Right lobe of liver (tissue), 4 donors: Measurements from ENCODE around the gene RNASEH2B.

Source experiments
- POLR2A ChIP-seq: fragments of 450-650 bp; IDR thresholded peaks from one replicate; pipeline ENCODE4 v1.6.1; 2017; ENCODE audit warnings: antibody characterized with exemption, mild to moderate bottlenecking
- TF ChIP-seq, protein P1 (sequence below), 4 donors: fragments of 200-600 bp in 3 of 4; fragments of 450-650 bp in 1 of 4; IDR thresholded peaks; one replicate each; pipeline versions ENCODE4 v1.5.1 to v1.8.0; 2016 to 2022; ENCODE audit warnings: antibody characterized with exemption in 4 of 4, mild to moderate bottlenecking in 2 of 4
- donor health status: DM: no; HTN: no; CAD: no.
- donor health status: DM: no; HTN: no; CAD: no.
- donor health status: DM: no; HTN: yes; CAD: no.

DNA sequence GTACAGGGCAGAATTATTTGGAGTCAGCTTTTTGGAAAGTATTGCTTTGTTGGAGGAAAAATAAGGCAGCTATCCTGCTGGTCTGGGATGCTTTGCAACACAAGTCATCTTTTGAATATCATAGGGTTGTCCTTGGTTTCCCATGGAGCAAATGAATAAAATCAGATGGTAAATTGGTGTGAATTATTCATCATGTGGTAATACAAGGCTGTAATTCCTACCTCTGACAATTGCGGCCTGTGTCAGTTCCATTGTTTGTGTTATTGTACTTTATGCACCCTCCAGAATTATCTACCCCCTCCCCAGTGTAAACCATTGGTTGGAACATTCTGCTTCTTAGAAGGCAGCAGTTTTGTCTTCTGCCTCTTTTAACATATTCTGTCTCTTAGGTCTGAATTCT lies 46.2 kb downstream of the RNASEH2B start:
- TF ChIP-seq, protein P1, sequence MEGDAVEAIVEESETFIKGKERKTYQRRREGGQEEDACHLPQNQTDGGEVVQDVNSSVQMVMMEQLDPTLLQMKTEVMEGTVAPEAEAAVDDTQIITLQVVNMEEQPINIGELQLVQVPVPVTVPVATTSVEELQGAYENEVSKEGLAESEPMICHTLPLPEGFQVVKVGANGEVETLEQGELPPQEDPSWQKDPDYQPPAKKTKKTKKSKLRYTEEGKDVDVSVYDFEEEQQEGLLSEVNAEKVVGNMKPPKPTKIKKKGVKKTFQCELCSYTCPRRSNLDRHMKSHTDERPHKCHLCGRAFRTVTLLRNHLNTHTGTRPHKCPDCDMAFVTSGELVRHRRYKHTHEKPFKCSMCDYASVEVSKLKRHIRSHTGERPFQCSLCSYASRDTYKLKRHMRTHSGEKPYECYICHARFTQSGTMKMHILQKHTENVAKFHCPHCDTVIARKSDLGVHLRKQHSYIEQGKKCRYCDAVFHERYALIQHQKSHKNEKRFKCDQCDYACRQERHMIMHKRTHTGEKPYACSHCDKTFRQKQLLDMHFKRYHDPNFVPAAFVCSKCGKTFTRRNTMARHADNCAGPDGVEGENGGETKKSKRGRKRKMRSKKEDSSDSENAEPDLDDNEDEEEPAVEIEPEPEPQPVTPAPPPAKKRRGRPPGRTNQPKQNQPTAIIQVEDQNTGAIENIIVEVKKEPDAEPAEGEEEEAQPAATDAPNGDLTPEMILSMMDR (IDR thresholded peaks at IDR 0.05), result no peak
- TF ChIP-seq POLR2A, result no peak
